ENCODE measurements around the gene IMP4. TPM values are rescaled to one million over a fixed set of nuclear protein-coding genes. Genes with fewer than 3 reads are reported as not detected.
A peak's percentile ranks its signal among the peaks of the same experiment; 100 is the strongest.

IMP4 gene
- total and polyA plus RNA-seq, 2 experiments from 2014 or later, result 79.1 to 109 TPM

GRCh38 chr2:130390460-130391057, 47.9 kb downstream of the IMP4 start:
- TF ChIP-seq EZH2 (IDR thresholded peaks at IDR 0.05; ENCODE audit: insufficient read depth, poor library complexity, severe bottlenecking), result no peak
- H3K9ac ChIP-seq, result peak overlapping the region; percentile 90
- peaks cover 6% of the 10 kb centered on the region; the same call in 1 of the 2 replicates for H3K4me1 ChIP-seq (ENCODE audit: insufficient read depth)
- no peak for DNase-seq
- H3K9me2 ChIP-seq (ENCODE audit: insufficient read depth), result no peaks in the 10 kb centered on the region
- H3K4me3 ChIP-seq, result peak overlapping the region; percentile 90
- peak overlapping the region; percentile 82 for H3K27ac ChIP-seq
- peak overlapping the region; percentile 72 for H3K4me2 ChIP-seq (ENCODE audit: unreplicated experiment)
- no peaks in the 10 kb centered on the region for H4K20me1 ChIP-seq (ENCODE audit: insufficient read depth)
- no peaks in the 10 kb centered on the region for H3K27me3 ChIP-seq (replicated peaks; ENCODE audit: insufficient read depth)
- no peaks in the 10 kb centered on the region for H3K9me3 ChIP-seq (ENCODE audit: low read depth)
- H3F3A ChIP-seq (ENCODE audit: insufficient read depth), result peaks cover 3% of the 10 kb centered on the region; the same call in 1 of the 2 replicates
- H3K79me2 ChIP-seq (ENCODE audit: insufficient read depth), result no peaks in the 10 kb centered on the region
- H2AFZ ChIP-seq, result peak overlapping the region; percentile 93
- no peaks in the 10 kb centered on the region for H3K36me3 ChIP-seq (ENCODE audit: low read depth)
- in situ Hi-C loops (cut with MboI), result no loop called here
- WGBS, 2 experiments (ENCODE audit: low coverage in 1 of 2, low lambda C conversion rate in 2 of 2, missing lambda C conversion rate in 2 of 2), result 41 to 42% methylated on average over 16 of the region's 16 CpGs

GRCh38 chr2:130391058-130391871, 48.6 kb downstream of the IMP4 start:
- Histone ChIP-seq H3F3A (ENCODE audit: insufficient read depth) (peaks cover 3% of the 10 kb centered on the region; the same call in 1 of the 2 replicates), H3K4me3 (peak overlapping the region; percentile 90), H3K9ac (peak overlapping the region; percentile 90), H3K4me1 (ENCODE audit: insufficient read depth) (peaks cover 6% of the 10 kb centered on the region; the same call in 1 of the 2 replicates), H2AFZ (peak overlapping the region; percentile 93), H3K27ac (peak overlapping the region; percentile 82), H4K20me1 (ENCODE audit: insufficient read depth) (no peaks in the 10 kb centered on the region), H3K36me3 (ENCODE audit: low read depth) (no peaks in the 10 kb centered on the region), H3K79me2 (ENCODE audit: insufficient read depth) (no peaks in the 10 kb centered on the region), H3K27me3 (replicated peaks; ENCODE audit: insufficient read depth) (no peaks in the 10 kb centered on the region), H3K4me2 (ENCODE audit: unreplicated experiment) (peak overlapping the region; percentile 72), H3K9me3 (ENCODE audit: low read depth) (no peaks in the 10 kb centered on the region), H3K9me2 (ENCODE audit: insufficient read depth) (no peaks in the 10 kb centered on the region)
- 1% methylated on average over 56 to 59 of the region's 59 CpGs for WGBS, 2 experiments (ENCODE audit: low coverage in 1 of 2, low lambda C conversion rate in 2 of 2, missing lambda C conversion rate in 2 of 2)
- in situ Hi-C loops (cut with MboI), result no loop called here
- peak; percentile 89 for DNase-seq
- TF ChIP-seq EZH2 (IDR thresholded peaks at IDR 0.05; ENCODE audit: insufficient read depth, poor library complexity, severe bottlenecking) (no peak), EZH2phosphoT487 (IDR thresholded peaks at IDR 0.05; ENCODE audit: insufficient read depth, low read depth) (no peak)

- Histone ChIP-seq H3K4me1 (ENCODE audit: insufficient read depth) (0 out of 2 replicates have a peak, but pooled peaks cover 1% of the 10 kb centered on the region), H3K27me3 (replicated peaks; ENCODE audit: insufficient read depth) (no peaks in the 10 kb centered on the region), H3K36me3 (ENCODE audit: low read depth) (no peaks in the 10 kb centered on the region), H3F3A (ENCODE audit: insufficient read depth) (peaks cover 3% of the 10 kb centered on the region; the same call in 1 of the 2 replicates), H3K9ac (peak overlapping the region; percentile 90), H3K4me2 (ENCODE audit: unreplicated experiment) (peak overlapping the region; percentile 72), H3K27ac (peak overlapping the region; percentile 82), H3K9me2 (ENCODE audit: insufficient read depth) (no peaks in the 10 kb centered on the region), H2AFZ (peak overlapping the region; percentile 93), H3K79me2 (ENCODE audit: insufficient read depth) (no peaks in the 10 kb centered on the region), H4K20me1 (ENCODE audit: insufficient read depth) (no peaks in the 10 kb centered on the region), H3K9me3 (ENCODE audit: low read depth) (no peaks in the 10 kb centered on the region), H3K4me3 (peak overlapping the region; percentile 90)
- TF ChIP-seq EZH2 (IDR thresholded peaks at IDR 0.05; ENCODE audit: insufficient read depth, poor library complexity, severe bottlenecking) (no peak), EZH2phosphoT487 (IDR thresholded peaks at IDR 0.05; ENCODE audit: insufficient read depth, low read depth) (no peak)
- peak; percentile 75 for DNase-seq
- in situ Hi-C loops (cut with MboI), result no loop called here
- WGBS, 2 experiments (ENCODE audit: low coverage in 1 of 2, low lambda C conversion rate in 2 of 2, missing lambda C conversion rate in 2 of 2), result 19 to 26% methylated on average over 17 of the region's 17 CpGs
Observed at GRCh38 chr2:130391872-130392670, 49.4 kb downstream of the IMP4 start.

- no peak overlapping the region for H3K4me2 ChIP-seq (ENCODE audit: unreplicated experiment)
- no peaks in the 10 kb centered on the region for H3K27me3 ChIP-seq (replicated peaks; ENCODE audit: insufficient read depth)
- no peak overlapping the region for H2AFZ ChIP-seq
- no peak overlapping the region for H3K9ac ChIP-seq
- H3K79me2 ChIP-seq (ENCODE audit: insufficient read depth), result no peaks in the 10 kb centered on the region
- in situ Hi-C loops (cut with MboI), result no loop called here
- no peak for DNase-seq
- no peak overlapping the region for H3K4me3 ChIP-seq
- H3K4me1 ChIP-seq (ENCODE audit: insufficient read depth), result no peaks in the 10 kb centered on the region
- no peaks in the 10 kb centered on the region for H4K20me1 ChIP-seq (ENCODE audit: insufficient read depth)
- H3K36me3 ChIP-seq (ENCODE audit: low read depth), result no peaks in the 10 kb centered on the region
- no peaks in the 10 kb centered on the region for H3K9me2 ChIP-seq (ENCODE audit: insufficient read depth)
- TF ChIP-seq EZH2 (IDR thresholded peaks at IDR 0.05; ENCODE audit: insufficient read depth, poor library complexity, severe bottlenecking) (no peak), EZH2phosphoT487 (IDR thresholded peaks at IDR 0.05; ENCODE audit: insufficient read depth, low read depth) (no peak)
- H3K27ac ChIP-seq, result no peak overlapping the region
- peaks cover 3% of the 10 kb centered on the region; the same call in 1 of the 2 replicates for H3F3A ChIP-seq (ENCODE audit: insufficient read depth)
- H3K9me3 ChIP-seq (ENCODE audit: low read depth), result no peaks in the 10 kb centered on the region
- 90 to 92% methylated on average over 7 of the region's 7 CpGs for WGBS, 2 experiments (ENCODE audit: low coverage in 1 of 2, low lambda C conversion rate in 2 of 2, missing lambda C conversion rate in 2 of 2)
Observed at GRCh38 chr2:130393318-130393910, 50.7 kb downstream of the IMP4 start.

Small RNAs within 50 kb of the gene (small RNA-seq; reads per million reads assigned to genes)
- not detected for gene AC132479.1 (ENCODE audit: low read depth, low replicate concordance)

Other genes with a start within 250 kb of the IMP4 start
- gene POTEF, start 213.7 kb upstream of the IMP4 start, total RNA-seq (2014; rRNA removed; shearing (Covaris generic)), result not detected in 2 replicates
- not detected in 2 replicates for gene POTEF, start 213.7 kb upstream of the IMP4 start, polyA plus RNA-seq (2016; fragmentation: Nextera tagmentation; extraction: Ambion mirVana)
- 3.8 and 10.9 TPM in 2 replicates for gene CCDC74B, start 197.8 kb upstream of the IMP4 start, total RNA-seq (2014; rRNA removed; shearing (Covaris generic))
- 8.0 and 10.8 TPM in 2 replicates for gene CCDC74B, start 197.8 kb upstream of the IMP4 start, polyA plus RNA-seq (2016; fragmentation: Nextera tagmentation; extraction: Ambion mirVana)
- 20.2 and 23.8 TPM in 2 replicates for gene SMPD4, start 161.3 kb upstream of the IMP4 start, total RNA-seq (2014; rRNA removed; shearing (Covaris generic))
- 37.1 and 37.4 TPM in 2 replicates for gene SMPD4, start 161.3 kb upstream of the IMP4 start, polyA plus RNA-seq (2016; fragmentation: Nextera tagmentation; extraction: Ambion mirVana)
- gene MZT2B, start 160.6 kb upstream of the IMP4 start, total RNA-seq (2014; rRNA removed; shearing (Covaris generic)), result 126 and 129 TPM in 2 replicates
- gene MZT2B, start 160.6 kb upstream of the IMP4 start, polyA plus RNA-seq (2016; fragmentation: Nextera tagmentation; extraction: Ambion mirVana), result 346 and 351 TPM in 2 replicates
- gene TUBA3E, start 144.5 kb upstream of the IMP4 start, total RNA-seq (2014; rRNA removed; shearing (Covaris generic)), result not detected in 2 replicates
- not detected in 2 replicates for gene TUBA3E, start 144.5 kb upstream of the IMP4 start, polyA plus RNA-seq (2016; fragmentation: Nextera tagmentation; extraction: Ambion mirVana)
- 17.5 and 24.3 TPM in 2 replicates for gene PTPN18, start 13.2 kb downstream of the IMP4 start, total RNA-seq (2014; rRNA removed; shearing (Covaris generic))
- 19.1 and 19.2 TPM in 2 replicates for gene PTPN18, start 13.2 kb downstream of the IMP4 start, polyA plus RNA-seq (2016; fragmentation: Nextera tagmentation; extraction: Ambion mirVana)
- gene POTEI, start 166.4 kb downstream of the IMP4 start, total RNA-seq (2014; rRNA removed; shearing (Covaris generic)), result not detected in 2 replicates
- not detected in 2 replicates for gene POTEI, start 166.4 kb downstream of the IMP4 start, polyA plus RNA-seq (2016; fragmentation: Nextera tagmentation; extraction: Ambion mirVana)
- not detected in 2 replicates for gene CFC1B, start 178.3 kb downstream of the IMP4 start, total RNA-seq (2014; rRNA removed; shearing (Covaris generic))
- not detected in 2 replicates for gene CFC1B, start 178.3 kb downstream of the IMP4 start, polyA plus RNA-seq (2016; fragmentation: Nextera tagmentation; extraction: Ambion mirVana)

All from GM23248 (cell line).